GM23248 (cell line): Measurements from ENCODE around the gene SUCNR1.

Experiments used
- EZH2 ChIP-seq: fragments of 200-600 bp; sonication (generic); IDR thresholded peaks from 2 replicates; pipeline ENCODE4 v1.6.1; 2018; ENCODE audit warnings: antibody characterized with exemption, mild to moderate bottlenecking; ENCODE audit not compliant: insufficient read depth, poor library complexity, severe bottlenecking
- EZH2phosphoT487 ChIP-seq: fragments of 200-600 bp; sonication (generic); IDR thresholded peaks from 2 replicates; pipeline ENCODE4 v1.6.1; 2018; ENCODE audit warnings: antibody characterized with exemption, moderate library complexity, mild to moderate bottlenecking, low read depth; ENCODE audit not compliant: insufficient read depth

GRCh38 chr3:151852074-151852811, 21.2 kb upstream of the SUCNR1 start:
- no peak for TF ChIP-seq EZH2
- TF ChIP-seq EZH2phosphoT487, result no peak
